ENCODE data around the gene POLR2L. TPM values are rescaled to one million over a fixed set of nuclear protein-coding genes. Genes with fewer than 3 reads are reported as not detected.

POLR2L gene
- total and polyA plus RNA-seq, 3 donors from 2014 or later, result 32.9 to 97.3 (median 48.4) TPM

GRCh38 chr11:875769-876301 lies 33.5 kb upstream of the POLR2L start:
- intact Hi-C loops (cut with DNase I; ENCODE audit: low total_unique reads), result no loop called here
- H3K27me3 ChIP-seq, result no peaks in the 10 kb centered on the region
- H3K9me3 ChIP-seq, result no peaks in the 10 kb centered on the region
- TF ChIP-seq CTCF (IDR thresholded peaks at IDR 0.05) (no peak), POLR2A (IDR thresholded peaks at IDR 0.05) (no peak)
- no peaks in the 10 kb centered on the region for H3K36me3 ChIP-seq (ENCODE audit: low read depth, missing control alignments)
- H3K4me1 ChIP-seq, result no peaks in the 10 kb centered on the region
- no peak for DNase-seq
- WGBS, 2 donors, result 87 to 91% methylated on average over 21 of the region's 21 CpGs
- no peak overlapping the region for H3K4me3 ChIP-seq
- no peak overlapping the region for H3K27ac ChIP-seq

- intact Hi-C loops (cut with DNase I; ENCODE audit: low total_unique reads), result no loop called here
- H3K4me1 ChIP-seq, result no peaks in the 10 kb centered on the region
- H3K27ac ChIP-seq, result no peak overlapping the region
- TF ChIP-seq POLR2A (IDR thresholded peaks at IDR 0.05) (no peak), CTCF (IDR thresholded peaks at IDR 0.05) (no peak)
- no peaks in the 10 kb centered on the region for H3K9me3 ChIP-seq
- 91 to 95% methylated on average over 5 to 16 of the region's 16 CpGs for WGBS, 2 donors
- H3K36me3 ChIP-seq (ENCODE audit: low read depth, missing control alignments), result no peaks in the 10 kb centered on the region
- no peak for DNase-seq
- no peak overlapping the region for H3K4me3 ChIP-seq
- H3K27me3 ChIP-seq, result no peaks in the 10 kb centered on the region
Observed at GRCh38 chr11:875203-875602, 32.9 kb upstream of the POLR2L start.

GRCh38 chr11:873706-874105 lies 31.4 kb upstream of the POLR2L start:
- Histone ChIP-seq H3K27me3 (no peaks in the 10 kb centered on the region), H3K4me3 (no peak overlapping the region), H3K27ac (no peak overlapping the region), H3K4me1 (no peaks in the 10 kb centered on the region), H3K9me3 (no peaks in the 10 kb centered on the region), H3K36me3 (ENCODE audit: low read depth, missing control alignments) (no peaks in the 10 kb centered on the region)
- intact Hi-C loops (cut with DNase I; ENCODE audit: low total_unique reads), result no loop called here
- no peak for DNase-seq
- TF ChIP-seq CTCF (IDR thresholded peaks at IDR 0.05) (no peak), POLR2A (IDR thresholded peaks at IDR 0.05) (no peak)
- 63% methylated on average over 11 to 12 of the region's 12 CpGs for WGBS, 2 donors

- Histone ChIP-seq H3K27me3 (no peaks in the 10 kb centered on the region), H3K9me3 (no peaks in the 10 kb centered on the region), H3K36me3 (ENCODE audit: low read depth, missing control alignments) (no peaks in the 10 kb centered on the region), H3K27ac (no peak overlapping the region), H3K4me3 (no peak overlapping the region), H3K4me1 (no peaks in the 10 kb centered on the region)
- WGBS, 2 donors, result 91 to 93% methylated on average over 8 to 9 of the region's 9 CpGs
- TF ChIP-seq CTCF (IDR thresholded peaks at IDR 0.05) (no peak), POLR2A (IDR thresholded peaks at IDR 0.05) (no peak)
- DNase-seq, result no peak
- intact Hi-C loops (cut with DNase I; ENCODE audit: low total_unique reads), result no loop called here
Observed at GRCh38 chr11:872799-873198, 30.5 kb upstream of the POLR2L start.

GRCh38 chr11:871472-871871 lies 29.1 kb upstream of the POLR2L start:
- H3K27me3 ChIP-seq, result no peaks in the 10 kb centered on the region
- no peak overlapping the region for H3K4me3 ChIP-seq
- no peaks in the 10 kb centered on the region for H3K9me3 ChIP-seq
- no peaks in the 10 kb centered on the region for H3K4me1 ChIP-seq
- intact Hi-C loops (cut with DNase I; ENCODE audit: low total_unique reads), result no loop called here
- no peaks in the 10 kb centered on the region for H3K36me3 ChIP-seq (ENCODE audit: low read depth, missing control alignments)
- H3K27ac ChIP-seq, result no peak overlapping the region
- no peak for DNase-seq
- 66 to 74% methylated on average over 3 to 9 of the region's 9 CpGs for WGBS, 2 donors
- TF ChIP-seq CTCF (IDR thresholded peaks at IDR 0.05), result no peak
- no peak for TF ChIP-seq POLR2A (IDR thresholded peaks at IDR 0.05)

All from testis (tissue), 3 donors.